ENCODE data around the gene SH2D3A.
A peak's percentile ranks its signal among the peaks of the same experiment; 100 is the strongest.

GRCh38 chr19:6738787-6739389 lies 28.3 kb downstream of the SH2D3A start:
- TF ChIP-seq POLR2A (IDR thresholded peaks at IDR 0.05) (peak; percentile 1), CTCF (IDR thresholded peaks at IDR 0.05) (no peak), EP300 (IDR thresholded peaks at IDR 0.05) (no peak)

All from ovary (tissue), 3 donors.